Pulmonary artery endothelial cell (primary cell): ENCODE results near the gene NKD1. TPM values are rescaled to one million over a fixed set of nuclear protein-coding genes. Genes with fewer than 3 reads are reported as not detected.
A peak's percentile ranks its signal among the peaks of the same experiment; 100 is the strongest.

Experiments
- DNase-seq: peaks from one replicate; pipeline ENCODE4 v3.0.0-alpha.2; 2011; ENCODE audit warnings: low read depth, low spot score
- total RNA-seq: library from RNA; depleted of rRNA; stranded (reverse); fragments of >200 nt; gene quantifications from 2 replicates; pipeline ENCODE4 v1.2.3, GENCODE V29; 2014

The NKD1 gene
- total RNA-seq, 1 donor from 2014 or later: 0.07 TPM

DNA sequence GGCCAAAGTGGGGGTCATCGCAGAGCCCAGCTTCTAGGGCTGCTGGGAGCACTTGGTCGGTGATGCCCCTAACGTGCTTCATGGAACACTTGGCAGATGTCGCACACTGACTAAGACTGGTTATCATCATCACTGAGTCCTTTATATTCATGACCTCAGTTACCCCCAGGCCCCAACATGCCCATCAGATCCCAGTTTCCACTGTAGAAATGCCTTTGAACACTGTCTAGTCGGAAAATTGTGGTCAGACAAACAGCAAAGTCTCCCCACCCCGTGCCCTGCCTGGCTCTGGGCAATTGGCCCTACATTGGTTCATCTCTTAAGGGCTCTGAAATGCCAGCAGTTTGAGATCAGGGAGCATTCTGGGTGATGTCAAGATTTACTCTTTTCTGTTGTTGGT is 51.3 kb downstream of the NKD1 start:
- DNase-seq: no peak

DNA sequence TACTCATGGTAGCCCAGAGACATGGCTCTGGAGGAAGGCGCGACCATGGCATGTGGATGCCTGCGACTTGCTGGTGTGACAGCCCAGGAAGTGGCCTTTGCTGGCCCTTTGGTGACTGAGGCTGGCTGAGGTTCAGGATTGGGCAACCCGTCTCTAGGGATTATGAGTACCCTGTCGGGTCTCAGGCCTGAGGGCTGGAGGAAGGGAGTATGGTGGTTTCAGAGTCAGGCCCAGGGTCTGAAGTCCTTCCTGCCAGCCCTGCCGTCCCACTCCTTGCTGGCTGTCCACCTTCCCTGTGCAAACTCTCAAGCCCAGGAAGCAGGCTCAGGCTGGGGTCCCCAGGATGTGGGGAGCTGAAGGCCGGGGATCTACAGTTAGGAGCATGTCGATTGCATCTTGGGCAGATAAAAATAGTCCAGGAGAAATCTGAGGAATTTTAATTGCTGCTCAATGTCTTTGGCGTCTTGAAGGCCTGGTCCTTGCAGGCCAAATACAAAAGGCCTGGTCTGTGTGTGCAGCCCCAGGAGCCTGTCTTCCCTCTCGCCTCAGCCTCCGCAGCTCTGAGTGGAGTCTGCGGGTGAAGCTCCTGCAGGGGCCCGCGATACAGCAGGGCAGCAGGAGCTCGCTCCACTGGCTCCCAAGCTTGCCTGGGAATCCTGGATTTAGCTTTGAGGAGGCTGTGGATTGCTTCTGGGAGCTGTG is 52.5 kb downstream of the NKD1 start:
- DNase-seq: no peak

DNA sequence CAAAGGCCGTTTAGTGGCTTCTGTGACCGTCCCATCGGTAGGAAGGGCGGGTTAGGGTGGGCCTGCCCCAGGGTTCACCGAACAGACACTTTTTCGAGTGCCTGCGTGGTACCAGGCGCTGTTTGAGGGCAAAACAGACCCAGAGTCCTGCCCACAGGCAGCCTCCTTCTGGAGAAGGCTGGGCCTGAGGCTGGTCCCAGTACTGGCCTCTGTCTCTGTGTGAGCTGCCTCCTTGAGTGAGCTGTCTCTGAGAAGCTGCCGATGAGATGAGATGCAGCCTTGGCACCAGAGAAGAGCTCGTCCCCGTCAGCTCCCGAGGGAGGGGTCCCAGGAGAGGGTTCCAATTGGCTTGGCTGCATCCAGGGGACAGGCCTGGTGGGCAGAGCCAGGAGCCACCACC is 53.1 kb downstream of the NKD1 start:
- no peak for DNase-seq

DNA sequence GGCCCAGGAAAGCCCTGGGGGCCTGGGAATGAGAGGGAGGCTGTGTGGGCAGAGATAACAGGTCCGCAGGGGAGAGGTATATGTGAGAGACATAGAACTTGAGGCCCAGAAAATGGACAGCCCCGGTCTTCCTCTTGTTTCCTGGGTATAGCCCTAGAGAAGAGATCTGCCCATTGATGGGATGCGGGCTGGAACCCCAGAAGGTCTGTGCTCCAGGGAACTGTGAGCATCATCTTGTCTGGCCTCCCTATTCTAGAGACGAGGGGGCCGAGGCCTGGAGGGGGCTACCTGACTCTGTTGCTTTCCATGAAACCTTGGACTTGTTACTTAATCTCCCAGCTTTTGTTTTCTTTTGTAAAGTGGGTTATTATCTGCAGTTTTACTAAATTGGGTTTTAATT is 53.9 kb downstream of the NKD1 start:
- DNase-seq: no peak

DNA sequence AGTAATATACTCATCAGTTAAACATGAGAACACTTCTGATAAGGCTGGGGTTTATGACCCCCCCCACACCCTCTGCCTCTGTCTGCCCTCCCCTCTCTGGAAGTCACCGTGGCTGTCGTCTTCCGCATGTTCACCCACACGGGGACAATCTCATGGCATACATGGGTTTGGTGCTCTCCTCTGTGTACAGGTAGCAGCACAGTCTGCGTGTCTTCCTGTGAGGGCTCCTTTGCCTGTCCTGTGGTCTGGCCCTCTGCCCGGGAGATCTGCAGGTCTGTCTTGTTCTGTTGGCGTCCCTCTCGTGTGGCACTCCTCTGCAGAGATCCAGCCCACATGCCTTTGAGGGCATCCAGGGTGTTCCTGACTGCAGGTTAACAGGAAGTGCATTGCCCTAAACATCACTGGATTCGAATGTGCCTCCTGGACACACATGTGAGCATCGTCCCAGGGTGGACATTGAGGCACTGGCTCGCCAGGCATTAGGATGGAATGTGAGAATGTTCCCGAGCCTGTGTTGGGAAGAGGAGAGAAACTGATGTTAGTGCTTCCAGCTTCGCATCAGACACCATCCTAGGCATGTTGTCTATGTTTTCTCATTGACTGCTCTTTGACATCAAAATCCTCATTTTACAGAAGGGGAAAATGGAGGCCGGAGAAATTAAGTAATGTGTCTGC is 54.5 kb downstream of the NKD1 start:
- DNase-seq: no peak

DNA sequence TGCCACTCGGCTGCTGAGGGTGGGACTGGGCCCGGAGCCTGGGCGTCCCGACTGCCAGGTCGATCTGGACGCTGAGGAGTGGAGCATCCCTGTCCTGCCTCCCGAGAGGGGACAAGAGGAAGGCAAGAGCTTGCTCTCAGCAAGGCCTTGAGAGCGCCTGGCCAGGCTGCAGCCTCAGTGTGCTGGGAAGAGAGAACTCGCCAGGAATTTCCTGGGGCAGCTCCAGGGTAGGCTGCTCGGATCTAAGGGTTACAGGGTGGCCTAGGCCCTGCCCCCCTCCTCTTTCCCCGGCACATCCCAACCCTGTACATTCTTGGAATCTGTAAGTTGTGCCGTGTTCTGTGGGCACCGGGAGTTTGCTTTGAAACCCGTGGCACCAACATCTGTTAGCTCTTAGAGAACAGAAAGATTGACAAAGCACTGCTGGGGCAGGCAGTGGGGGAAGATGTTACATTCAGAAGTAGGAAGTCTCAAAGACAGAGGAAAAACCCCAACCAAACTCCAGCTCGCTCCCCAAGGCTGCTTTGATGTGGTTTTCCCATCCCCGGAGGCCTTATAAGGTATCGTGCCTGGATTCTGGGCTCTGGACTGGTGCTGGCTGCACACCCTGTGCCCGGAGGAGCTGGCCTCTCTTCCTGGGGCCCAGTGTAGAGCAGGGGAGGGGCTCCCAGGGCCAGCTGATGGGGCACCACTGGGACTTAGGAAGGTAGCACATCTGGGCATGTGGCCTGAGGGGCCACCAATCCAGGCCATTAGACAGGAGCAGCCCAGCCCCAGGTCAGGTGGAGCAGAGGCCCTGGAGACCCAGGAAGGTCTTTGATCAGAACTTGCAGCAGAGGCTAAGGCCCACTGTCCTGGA is 55.2 kb downstream of the NKD1 start:
- DNase-seq: no peak

DNA sequence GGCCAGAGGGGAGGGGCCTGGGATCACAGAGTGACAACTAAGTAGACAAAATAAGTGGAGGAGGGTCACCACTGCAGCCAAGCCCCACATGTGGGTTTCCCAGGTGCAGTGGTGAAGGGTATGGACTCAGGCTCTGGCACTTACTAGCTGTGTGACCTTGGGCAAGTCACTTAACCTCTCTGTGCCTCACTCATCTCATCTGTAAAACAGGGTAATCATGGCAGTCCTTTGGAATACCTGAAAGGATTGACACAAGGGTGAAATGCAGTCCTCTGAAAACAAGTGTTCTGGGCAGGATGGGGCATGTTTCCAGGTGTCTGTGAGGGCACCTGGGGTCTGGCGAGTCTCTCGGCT is 55.8 kb downstream of the NKD1 start:
- DNase-seq: no peak

DNA sequence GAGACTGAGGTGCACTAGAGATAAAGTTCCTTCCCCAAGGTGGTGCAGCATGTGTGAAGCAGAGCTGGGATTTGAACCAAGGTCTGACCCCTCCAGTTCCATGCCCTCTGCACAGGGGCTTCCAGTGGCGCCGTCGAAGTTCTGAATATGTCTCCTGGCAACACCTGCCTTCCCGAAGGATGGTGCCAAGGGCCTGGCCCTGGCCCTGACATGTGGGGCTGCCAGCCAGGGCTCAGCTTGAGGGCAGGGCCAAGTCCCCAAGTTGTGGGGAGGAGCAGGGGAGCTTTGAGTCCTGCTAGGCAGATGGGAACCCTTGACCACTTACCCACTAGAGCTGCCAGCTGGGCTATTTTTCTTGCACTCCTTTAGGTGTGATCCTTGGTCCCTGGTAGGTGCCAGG is 56.4 kb downstream of the NKD1 start:
- no peak for DNase-seq

DNA sequence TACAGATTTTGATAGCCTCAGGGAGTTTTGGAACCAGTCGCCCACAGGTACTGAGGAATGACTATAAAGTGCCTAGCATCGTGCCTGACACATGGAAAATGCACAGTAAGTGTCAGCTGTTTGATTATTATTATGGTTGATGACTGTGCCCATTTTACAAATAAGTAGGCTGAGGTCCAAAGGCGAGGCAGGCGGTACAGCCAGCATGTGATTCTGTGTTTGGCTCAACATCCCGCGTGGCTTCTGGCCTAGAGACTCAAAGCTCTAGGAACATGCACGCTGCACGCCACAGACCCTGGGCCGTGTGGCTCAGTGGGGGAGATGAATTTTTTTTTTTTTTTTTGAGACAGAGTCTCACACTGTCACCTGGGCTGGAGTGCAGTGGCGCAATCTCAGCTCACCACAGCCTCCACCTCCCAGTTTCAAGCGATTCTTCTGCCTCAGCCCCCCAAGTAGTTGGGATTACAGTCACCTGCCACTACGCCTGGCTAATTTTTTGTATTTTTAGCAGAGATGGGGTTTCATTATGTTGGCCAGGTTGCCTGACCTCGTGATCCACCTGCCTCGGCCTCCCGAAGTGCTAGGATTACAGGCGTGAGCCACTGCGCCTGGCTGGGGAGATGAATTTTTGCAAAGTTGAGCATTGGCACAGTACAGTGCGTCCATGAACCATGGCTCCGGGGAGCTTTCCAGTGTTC is 57.7 kb downstream of the NKD1 start:
- no peak for DNase-seq

DNA sequence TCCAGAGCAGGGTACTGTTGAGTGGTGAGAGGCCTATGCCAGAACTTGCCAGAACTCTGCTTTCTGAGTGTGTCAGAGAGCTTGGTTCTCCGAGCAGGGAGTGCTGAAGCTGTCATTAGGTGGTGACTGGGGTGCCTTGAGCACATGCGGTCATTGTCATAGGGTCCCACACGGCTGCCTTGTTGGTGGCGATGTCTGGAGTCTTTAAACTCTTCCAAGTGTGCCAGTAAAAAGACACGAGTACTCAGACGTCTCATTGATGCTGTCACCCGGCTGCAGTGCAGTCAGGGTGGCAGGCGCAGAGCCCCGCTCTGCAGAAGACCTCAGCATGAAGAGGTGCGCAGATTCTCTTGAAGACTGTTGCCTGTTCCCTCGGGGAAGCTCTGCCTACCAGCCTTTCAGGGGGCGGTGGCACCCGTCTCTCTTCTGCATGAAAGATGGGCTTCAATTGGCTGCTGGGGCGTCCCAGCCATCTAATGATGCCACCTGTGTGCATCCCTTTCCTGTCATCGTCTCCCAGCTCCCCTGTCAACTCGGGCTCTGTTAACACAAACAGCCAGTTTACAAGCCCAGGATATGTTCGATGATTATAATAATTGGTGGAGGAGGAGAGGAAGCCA is 58.3 kb downstream of the NKD1 start:
- no peak for DNase-seq

DNA sequence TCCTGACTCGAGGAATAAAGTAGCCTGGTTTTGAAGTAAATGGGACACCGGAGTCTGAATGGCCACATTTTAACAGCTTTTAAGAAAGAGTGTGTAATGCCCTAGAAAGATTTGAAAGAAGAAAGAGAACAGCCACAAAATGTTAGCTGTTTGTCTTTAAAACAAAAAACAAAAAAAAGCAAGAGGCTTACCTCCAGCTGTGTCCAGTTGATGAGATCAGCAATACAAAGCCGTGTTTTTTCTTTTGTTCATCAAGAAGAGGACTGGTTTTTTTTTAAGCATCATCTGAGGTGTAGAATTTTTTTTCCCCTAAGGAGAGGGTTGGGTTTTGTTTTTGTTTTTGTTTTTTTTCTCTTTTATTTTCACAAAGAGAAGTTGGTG is 58.8 kb downstream of the NKD1 start:
- no peak for DNase-seq

DNA sequence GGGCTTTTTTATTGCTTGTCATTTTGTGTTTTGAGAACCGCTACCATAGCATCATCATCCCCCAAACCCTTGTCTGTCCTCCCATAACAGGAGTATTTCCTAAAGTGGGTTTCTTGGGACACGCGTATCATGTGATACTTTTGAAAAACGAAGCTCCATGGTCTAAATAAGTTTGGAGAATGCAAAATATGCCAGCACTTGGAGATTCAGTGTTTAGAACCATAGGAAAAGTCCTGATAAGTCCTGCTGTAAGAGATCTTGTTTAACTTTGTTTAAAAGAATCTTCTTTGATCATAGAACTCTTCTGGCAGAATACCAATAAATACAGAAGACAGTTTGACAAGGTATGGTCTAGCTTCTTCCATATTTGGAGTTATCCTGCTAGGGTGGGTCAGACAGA is 59.3 kb downstream of the NKD1 start:
- no peak for DNase-seq

DNA sequence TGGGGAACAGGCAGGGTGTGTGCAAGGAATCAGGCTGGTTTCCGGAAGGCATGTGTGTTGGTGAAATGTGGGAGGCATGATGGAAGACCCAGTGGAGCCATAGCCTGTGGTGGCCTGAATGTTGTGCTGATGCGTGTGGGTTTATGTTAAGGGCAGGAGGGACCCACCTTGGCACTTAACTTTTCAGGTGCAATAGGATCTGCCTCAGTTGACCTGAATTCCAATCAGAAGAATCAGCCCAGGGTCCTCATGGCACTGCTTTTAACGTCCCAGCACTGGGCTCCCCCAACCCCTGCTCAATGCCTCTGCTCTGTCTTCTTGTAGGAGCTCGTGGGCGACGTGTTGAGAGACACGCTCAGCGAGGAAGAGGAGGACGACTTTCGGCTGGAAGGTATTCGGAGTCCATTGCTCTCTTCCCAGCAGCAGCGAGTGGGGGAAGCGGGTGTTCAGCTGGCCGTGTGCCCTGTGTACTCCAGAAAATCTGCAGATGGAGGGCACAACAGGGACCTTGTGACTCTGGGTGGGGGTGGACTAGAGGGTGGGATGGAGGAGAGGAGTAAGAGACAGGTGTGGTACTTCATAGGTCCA is 59.9 kb downstream of the NKD1 start:
- DNase-seq: no peak

DNA sequence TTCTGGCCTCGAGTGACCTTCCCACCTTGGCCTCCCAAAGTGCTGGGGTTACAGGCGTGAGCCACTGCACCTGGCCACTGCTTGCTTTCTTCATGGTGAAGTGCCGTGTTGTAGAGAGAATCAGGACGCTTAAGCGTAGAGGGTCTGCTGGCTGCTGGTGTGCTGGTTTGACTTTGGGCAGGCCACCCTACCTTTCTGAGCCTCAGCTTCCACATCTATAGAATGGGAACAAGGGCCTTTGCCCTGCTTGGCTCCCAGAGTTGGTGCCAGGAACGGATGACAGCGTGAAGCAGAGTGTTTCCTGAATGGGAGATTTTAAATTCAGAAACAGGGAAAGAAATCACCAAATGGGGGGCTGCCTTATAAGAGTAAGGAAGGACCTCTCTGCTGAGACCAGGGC is 60.9 kb downstream of the NKD1 start:
- DNase-seq: no peak

DNA sequence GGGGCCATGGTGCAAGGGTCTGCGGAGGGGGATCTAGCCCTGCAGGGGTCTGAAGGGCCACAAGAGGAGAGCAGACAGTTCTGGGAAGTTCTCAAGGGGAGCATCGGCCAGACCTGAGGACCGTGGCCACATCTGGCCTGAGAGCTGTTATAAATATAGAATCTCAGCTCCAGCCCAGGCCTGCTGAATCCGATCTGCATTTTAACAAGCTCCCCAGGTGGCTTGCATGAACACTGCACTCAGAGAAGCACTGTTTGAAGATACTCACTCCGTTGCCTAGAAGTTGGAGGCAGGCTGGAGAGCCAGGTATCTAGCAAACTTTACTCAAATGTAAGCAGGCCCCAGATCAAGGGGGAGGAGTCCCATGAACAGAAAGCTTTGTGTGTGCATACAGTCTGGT is 61.3 kb downstream of the NKD1 start:
- no peak for DNase-seq

DNA sequence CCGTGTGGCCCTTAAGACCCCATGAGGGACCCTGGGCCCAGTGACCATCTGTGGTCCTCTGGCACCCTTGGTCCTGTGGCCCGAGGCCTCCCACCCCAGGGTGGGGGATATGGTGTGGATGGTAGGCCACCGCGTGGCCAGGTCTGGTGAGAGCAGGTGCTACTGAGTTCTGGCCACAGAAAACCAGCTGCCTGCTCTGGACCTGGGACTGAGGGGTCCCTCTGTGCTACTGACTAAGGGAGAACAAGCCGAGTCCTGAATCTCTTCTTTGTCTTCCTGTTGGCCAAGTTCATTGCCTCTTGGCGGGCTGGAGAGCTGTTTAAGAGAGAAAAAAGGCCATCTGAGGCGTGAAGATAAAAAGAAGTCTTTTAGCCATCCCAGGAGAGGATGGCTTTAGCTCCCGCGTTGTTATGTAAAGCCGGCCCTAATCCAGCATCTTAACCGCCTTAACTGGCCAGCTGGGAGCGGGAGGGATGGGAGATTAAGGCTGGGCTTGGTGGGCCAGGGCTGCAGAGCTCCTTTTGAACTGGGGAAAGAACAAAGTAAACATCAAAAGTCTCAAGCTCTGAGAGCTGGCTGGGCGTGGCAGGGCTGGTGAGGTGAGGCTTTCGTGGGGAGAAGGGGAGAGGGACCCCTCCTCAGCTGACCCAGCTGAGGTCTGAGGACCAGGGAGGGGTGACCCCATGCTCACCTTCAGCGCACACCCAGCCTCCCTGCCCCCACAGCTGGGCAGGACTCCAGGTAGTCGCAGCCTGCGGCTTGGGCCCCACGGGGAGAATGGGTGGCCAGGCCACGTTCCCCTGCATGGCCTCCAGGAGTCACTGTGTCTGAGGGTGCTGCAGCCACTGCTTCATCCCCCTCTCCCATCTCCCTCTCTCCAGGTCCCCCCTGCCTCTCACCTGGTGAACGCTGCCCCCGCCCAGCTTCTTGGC is 62.4 kb downstream of the NKD1 start:
- DNase-seq: no peak

DNA sequence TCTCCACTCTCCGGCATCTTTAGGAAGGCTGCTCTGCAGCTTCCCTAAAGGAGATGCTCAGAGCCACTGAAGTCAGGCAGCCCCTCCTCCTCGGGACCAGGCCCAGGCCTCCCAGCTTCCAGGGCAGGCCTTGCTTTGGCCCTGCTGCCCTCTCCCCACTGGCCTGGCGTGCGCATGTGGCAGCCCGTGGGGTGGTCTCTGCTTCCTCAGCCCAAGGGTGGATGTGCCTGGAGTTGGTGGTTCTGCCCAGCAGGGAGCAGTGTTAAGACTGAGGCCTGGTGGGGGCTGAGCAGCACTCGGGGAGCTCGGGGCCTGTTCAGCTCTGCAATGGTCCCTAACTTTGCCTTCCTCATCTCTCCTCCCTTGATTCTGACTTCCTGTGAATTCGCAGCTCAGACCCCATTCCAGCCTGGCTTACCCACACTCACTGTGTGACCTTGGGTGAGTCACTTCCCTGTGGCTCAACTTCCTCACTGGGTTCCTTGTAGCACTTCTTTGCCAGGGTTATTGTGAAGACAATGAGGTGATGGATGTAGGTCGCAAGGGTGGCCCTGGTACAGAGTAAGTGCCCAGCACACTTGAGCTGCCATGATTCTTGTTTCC is 63.2 kb downstream of the NKD1 start:
- DNase-seq: peak; percentile 13

DNA sequence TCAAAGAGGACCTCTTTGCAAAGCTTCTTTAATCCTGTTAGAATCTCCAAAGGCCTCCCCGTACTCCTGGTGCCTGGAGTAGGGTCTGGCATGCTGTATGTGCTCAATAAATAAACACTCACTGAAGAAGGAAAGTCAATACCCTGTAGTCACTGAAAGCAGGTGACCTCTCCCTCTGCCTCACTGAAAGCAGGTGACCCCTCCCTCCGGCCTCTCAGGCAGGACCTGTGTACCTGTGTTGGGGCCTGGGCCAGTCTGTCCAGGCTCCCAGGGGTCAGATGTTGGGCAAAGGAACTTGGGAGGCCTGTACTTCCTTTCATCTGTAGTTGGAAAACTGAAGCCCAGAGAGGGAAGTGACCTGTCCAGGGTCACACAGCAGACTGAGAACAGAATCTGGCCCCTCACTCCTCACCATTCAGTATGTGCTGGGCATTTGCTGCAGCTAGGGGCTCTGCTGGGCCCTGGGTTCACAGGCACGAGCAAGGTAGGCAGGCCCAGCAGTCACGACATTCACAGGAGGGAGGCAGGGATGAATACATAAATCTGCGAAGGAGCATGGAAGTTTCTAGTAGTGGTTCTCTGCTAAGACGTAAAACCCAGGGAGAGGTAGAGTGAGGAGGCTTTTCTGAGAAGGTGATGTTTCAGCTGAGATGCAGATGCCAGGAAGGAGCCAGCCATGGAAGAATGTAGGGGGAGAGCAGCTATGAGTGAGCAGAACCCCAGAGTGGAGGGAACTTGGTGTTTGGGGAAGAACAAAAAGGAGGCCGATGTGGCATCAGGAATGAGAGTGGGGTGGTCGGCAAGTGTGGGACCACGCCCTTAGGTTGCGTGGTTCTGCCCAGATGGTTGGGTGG is 64.0 kb downstream of the NKD1 start:
- DNase-seq: no peak

DNA sequence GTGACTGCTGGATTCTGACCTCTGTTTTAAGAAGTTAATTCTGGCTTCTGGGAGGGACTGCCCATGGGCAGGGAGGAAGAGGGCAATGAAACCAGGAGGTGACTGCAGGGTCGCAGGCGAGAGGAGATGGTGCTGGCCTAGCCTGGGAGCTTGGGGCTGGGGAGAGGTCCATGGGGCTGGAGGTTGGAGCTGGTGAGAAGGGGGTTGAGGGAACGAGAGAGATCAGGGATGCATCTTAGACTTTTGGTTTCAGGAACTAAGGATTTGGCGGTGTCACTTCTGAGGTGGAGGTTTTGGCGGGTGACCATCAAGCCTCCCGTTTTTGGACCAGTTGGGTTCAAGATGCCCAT is 64.6 kb downstream of the NKD1 start:
- no peak for DNase-seq
